GM23338 (cell line): ENCODE data around the gene RPRD1A.

ENCODE experiments used
- CREB1 ChIP-seq: fragments of 250-450 bp; sonication (Bioruptor Pico); IDR thresholded peaks from 2 replicates; pipeline ENCODE4 v1.5.0; 2020; ENCODE audit warnings: low read depth, mild to moderate bottlenecking, moderate library complexity
- CTCF ChIP-seq, 2 experiments: fragments of 200-600 bp in 1 of 2; sonication (generic) in 1 of 2; conservative IDR thresholded peaks; 2 replicates each; pipeline versions ENCODE4 v1.5.1 to v1.6.1; 2016 to 2017; ENCODE audit warnings: antibody characterized with exemption in 2 of 2, low read depth in 2 of 2, mild to moderate bottlenecking in 2 of 2, moderate library complexity in 1 of 2
- EZH2 ChIP-seq: fragments of 200-600 bp; sonication (generic); IDR thresholded peaks from one replicate; pipeline ENCODE4 v1.8.0; 2017; ENCODE audit warnings: antibody characterized with exemption, mild to moderate bottlenecking, low read depth; ENCODE audit not compliant: unreplicated experiment
- EZH2phosphoT487 ChIP-seq: fragments of 200-600 bp; sonication (generic); IDR thresholded peaks from one replicate; pipeline ENCODE4 v1.8.1; 2018; ENCODE audit warnings: antibody characterized with exemption; ENCODE audit not compliant: unreplicated experiment
- JUNB ChIP-seq: IDR thresholded peaks from one replicate; pipeline ENCODE4 v1.6.1; 2016; ENCODE audit warnings: antibody characterized with exemption; ENCODE audit not compliant: unreplicated experiment

DNA sequence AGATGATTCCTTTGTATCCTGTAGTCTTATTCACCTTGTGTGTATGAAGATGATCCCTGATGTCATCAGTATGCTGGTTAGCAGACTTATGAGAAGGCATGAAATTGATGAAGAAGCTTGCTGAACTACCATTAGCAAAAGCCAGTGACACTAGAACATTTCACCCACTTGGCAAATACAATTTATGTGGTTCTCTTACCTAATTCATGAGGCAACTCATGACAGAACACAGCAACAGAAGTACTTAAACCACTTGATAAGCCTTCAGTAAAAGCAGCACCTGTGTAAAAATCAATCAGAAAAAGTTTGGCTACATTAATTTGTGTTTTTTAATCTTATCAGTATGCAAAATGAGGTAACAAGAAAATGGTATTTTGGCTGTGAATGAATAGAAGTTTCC, 44.9 kb upstream of the RPRD1A start:
- TF ChIP-seq CREB1 (CRISPR knock-in tag), result no peak
- TF ChIP-seq CTCF (conservative IDR thresholded peaks at IDR 0.05; ENCODE audit: low read depth in 2 of 2), result no peak
- TF ChIP-seq EZH2, result no peak
- TF ChIP-seq JUNB, result no peak
- TF ChIP-seq EZH2phosphoT487, result no peak
